HepG2 (cell line): ENCODE data around the gene ABHD4. TPM values are rescaled to one million over a fixed set of nuclear protein-coding genes. Genes with fewer than 3 reads are reported as not detected.
A peak's percentile ranks its signal among the peaks of the same experiment; 100 is the strongest.

ENCODE experiments used
- ATF7-NPFF ChIP-seq: sonication (generic); formaldehyde crosslinking; IDR thresholded peaks from 2 replicates; pipeline ENCODE4 v1.8.1; 2023; ENCODE audit warnings: mild to moderate bottlenecking, low read depth, missing genetic modification reagents, moderate library complexity
- HBP1 ChIP-seq: IDR thresholded peaks from 2 replicates; pipeline ENCODE4 v1.6.1; 2016; ENCODE audit warnings: low read depth, control low read depth
- HIC2 ChIP-seq: sonication (generic); formaldehyde crosslinking; IDR thresholded peaks from 2 replicates; pipeline ENCODE4 v1.9.0; 2022; ENCODE audit warnings: low read depth, missing genetic modification reagents
- MXD3 ChIP-seq: IDR thresholded peaks from 2 replicates; pipeline ENCODE4 v1.6.1; 2016; ENCODE audit warnings: mild to moderate bottlenecking, missing biosample characterization, missing genetic modification reagents
- MXI1 ChIP-seq: IDR thresholded peaks from 3 replicates; pipeline ENCODE4 v1.6.1; 2012; ENCODE audit warnings: low read depth, low read length, inconsistent platforms, borderline replicate concordance
- NCOR1 ChIP-seq: fragments of 200-600 bp; sonication (generic); IDR thresholded peaks from 2 replicates; pipeline ENCODE4 v1.7.0; 2017; ENCODE audit warnings: antibody characterized with exemption, low read length, borderline replicate concordance
- NFE2 ChIP-seq: sonication (generic); formaldehyde crosslinking; IDR thresholded peaks from 2 replicates; pipeline ENCODE4 v1.4.0; 2020; ENCODE audit warnings: missing genetic modification reagents
- PCBP2 ChIP-seq: fragments of 200-400 bp; formaldehyde crosslinking; optimal IDR thresholded peaks from 2 replicates; pipeline ENCODE3; 2018; ENCODE audit warnings: low read length, low read depth; ENCODE audit not compliant: poor library complexity, severe bottlenecking
- PRPF4 ChIP-seq: fragments of 200-400 bp; formaldehyde crosslinking; IDR thresholded peaks from 2 replicates; pipeline ENCODE4 v1.6.1; 2016; ENCODE audit warnings: low read length, low read depth; ENCODE audit not compliant: poor library complexity, severe bottlenecking
- SMARCE1 ChIP-seq: fragments of 450-650 bp; IDR thresholded peaks from 2 replicates; pipeline ENCODE4 v1.6.1; 2017; ENCODE audit warnings: borderline replicate concordance
- TEAD2 ChIP-seq: sonication (generic); formaldehyde crosslinking; IDR thresholded peaks from 2 replicates; pipeline ENCODE4 v1.9.0; 2021; ENCODE audit warnings: missing genetic modification reagents
- TFAP4 ChIP-seq: sonication (generic); IDR thresholded peaks from 2 replicates; pipeline ENCODE4 v1.6.1; 2016; ENCODE audit warnings: low read depth, borderline replicate concordance
- XBP1 ChIP-seq: sonication (generic); formaldehyde crosslinking; IDR thresholded peaks from 2 replicates; pipeline ENCODE4 v1.5.0; 2020; ENCODE audit warnings: missing genetic modification reagents
- ZBTB34 ChIP-seq: sonication (generic); formaldehyde crosslinking; IDR thresholded peaks from 2 replicates; pipeline ENCODE4 v1.8.0; 2022; ENCODE audit warnings: mild to moderate bottlenecking, missing genetic modification reagents
- ZFP90 ChIP-seq: sonication (generic); formaldehyde crosslinking; IDR thresholded peaks from 2 replicates; pipeline ENCODE4 v1.8.0; 2022; ENCODE audit warnings: missing genetic modification reagents, mild to moderate bottlenecking, inconsistent platforms, borderline replicate concordance
- ZFX ChIP-seq: sonication (generic); formaldehyde crosslinking; IDR thresholded peaks from 2 replicates; pipeline ENCODE4 v1.4.0; 2020; ENCODE audit warnings: mild to moderate bottlenecking, low read depth, missing genetic modification reagents, moderate library complexity
- ZNF235 ChIP-seq: sonication (generic); formaldehyde crosslinking; IDR thresholded peaks from 2 replicates; pipeline ENCODE4 v1.8.1; 2023; ENCODE audit warnings: mild to moderate bottlenecking, missing genetic modification reagents, borderline replicate concordance
- ZNF3 ChIP-seq: IDR thresholded peaks from 2 replicates; pipeline ENCODE4 v1.7.0; 2017; ENCODE audit warnings: inconsistent platforms
- ZNF503 ChIP-seq: sonication (generic); formaldehyde crosslinking; IDR thresholded peaks from 2 replicates; pipeline ENCODE4 v1.4.0; 2020; ENCODE audit warnings: missing genetic modification reagents
- ZNF639 ChIP-seq: conservative IDR thresholded peaks from 2 replicates; pipeline ENCODE4 v1.6.1; 2018; ENCODE audit warnings: missing genetic modification reagents
- ZNF816 ChIP-seq: sonication (generic); formaldehyde crosslinking; IDR thresholded peaks from 2 replicates; pipeline ENCODE4 v1.8.0; 2022; ENCODE audit warnings: missing genetic modification reagents, mild to moderate bottlenecking, borderline replicate concordance
- polyA plus RNA-seq, 8 experiments: library from polyadenylated mRNA; depleted of rRNA in 3 of 8; stranded (reverse) in 7 of 8; unstranded in 1 of 8; fragments of >200 nt; fragmentation: Illumina TruSeq in 4 of 8; extraction: Trizol in 4 of 8; gene quantifications; 2 replicates each; pipeline versions ENCODE4 v1.2.1 to v1.2.3, GENCODE V29; 2011 to 2016; ENCODE audit warnings: low read depth in 4 of 8, missing spikeins in 1 of 8, mixed read lengths in 1 of 8; ENCODE audit not compliant: insufficient read depth in 1 of 8
- total RNA-seq, 5 experiments: library from RNA; depleted of rRNA; stranded (reverse); fragments of >200 nt; fragmentation: Illumina TruSeq; extraction: Trizol; gene quantifications; 2 replicates each; pipeline ENCODE4 v1.2.3, GENCODE V29; 2016; ENCODE audit warnings: low read depth in 1 of 5

ABHD4 gene
- total and polyA plus RNA-seq, 2 of the 13 experiments (the other 11 are each of a cell fraction or from before 2014, with no cell fraction given), result 16.1 to 47.5 TPM

GRCh38 chr14:22561366-22561660, 36.8 kb upstream of the ABHD4 start (continued):
- no peak for TF ChIP-seq NFE2 (CRISPR knock-in tag)
- TF ChIP-seq HIC2 (CRISPR knock-in tag), result no peak; the same call in 1 of the 2 replicates
- TF ChIP-seq ZFP90, result 0 out of 2 replicates have a peak, but pooled peaks have one; percentile 19
- no peak for TF ChIP-seq HBP1
- no peak for TF ChIP-seq XBP1
- no peak; the same call in 1 of the 2 replicates for TF ChIP-seq ZNF816 (CRISPR knock-in tag)
- TF ChIP-seq ZNF639 (CRISPR knock-in tag), result 0 out of 2 replicates have a peak, but pooled peaks have one; percentile 14
- no peak for TF ChIP-seq MXD3 (CRISPR knock-in tag)
- no peak for TF ChIP-seq ZFX (CRISPR knock-in tag)
- no peak for TF ChIP-seq ZNF3 (CRISPR knock-in tag)
- no peak for TF ChIP-seq ZNF503
- TF ChIP-seq TEAD2 (CRISPR knock-in tag), result no peak
- no peak for TF ChIP-seq ZNF235 (CRISPR knock-in tag)
- TF ChIP-seq SMARCE1, result no peak
- no peak for TF ChIP-seq ZBTB34 (CRISPR knock-in tag)
- TF ChIP-seq TFAP4, result no peak
- TF ChIP-seq MXI1, result no peak
- 0 out of 2 replicates have a peak, but pooled peaks have one; percentile 8 for TF ChIP-seq NCOR1
- TF ChIP-seq PCBP2, result no peak
- TF ChIP-seq PRPF4, result no peak
- no peak for TF ChIP-seq ATF7-NPFF (CRISPR knock-in tag)
